GM19023 (cell line): ENCODE data around the gene PARP9.
"Not testable (repeated sequence)": the region's sequence is repeated elsewhere in the genome, so short reads cannot be mapped to it uniquely, and the experiment has no call there.

Source experiments
- ATAC-seq: cut with Tn5 transposase; IDR thresholded peaks from one replicate; pipeline ENCODE4 v1.9.1; 2021; ENCODE audit warnings: mild to moderate bottlenecking, moderate library complexity; ENCODE audit not compliant: unreplicated experiment

The PARP9 gene

GRCh38 chr3:122576174-122576940 lies 12.3 kb upstream of the PARP9 start:
- ATAC-seq = peak; percentile 88

- no peak for ATAC-seq
Observed at GRCh38 chr3:122572940-122573412, 8.9 kb upstream of the PARP9 start.

GRCh38 chr3:122568755-122569154 lies 4.7 kb upstream of the PARP9 start:
- ATAC-seq = no peak

DNA sequence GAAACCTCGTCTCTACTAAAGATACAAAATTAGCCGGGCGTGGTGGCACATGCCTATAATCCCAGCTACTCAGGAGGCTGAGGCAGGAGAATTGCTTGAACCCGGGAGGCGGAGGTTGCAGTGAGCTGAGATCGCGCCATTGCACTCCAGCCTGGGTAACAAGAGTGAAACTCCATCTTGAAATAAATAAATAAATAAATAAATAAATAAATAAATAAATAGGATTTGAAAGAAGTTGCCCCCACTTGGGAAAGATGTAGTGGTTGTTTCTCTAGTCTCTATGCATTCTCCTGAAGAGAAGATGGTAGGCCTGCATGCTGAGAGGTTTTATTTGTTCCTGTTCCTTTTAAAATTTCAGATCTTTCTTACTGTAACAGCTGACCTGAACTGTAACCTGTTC lies 4.0 kb upstream of the PARP9 start:
- not testable (repeated sequence) for ATAC-seq

GRCh38 chr3:122563717-122564025 lies 429 bp downstream of the PARP9 start:
- no peak for ATAC-seq

DNA sequence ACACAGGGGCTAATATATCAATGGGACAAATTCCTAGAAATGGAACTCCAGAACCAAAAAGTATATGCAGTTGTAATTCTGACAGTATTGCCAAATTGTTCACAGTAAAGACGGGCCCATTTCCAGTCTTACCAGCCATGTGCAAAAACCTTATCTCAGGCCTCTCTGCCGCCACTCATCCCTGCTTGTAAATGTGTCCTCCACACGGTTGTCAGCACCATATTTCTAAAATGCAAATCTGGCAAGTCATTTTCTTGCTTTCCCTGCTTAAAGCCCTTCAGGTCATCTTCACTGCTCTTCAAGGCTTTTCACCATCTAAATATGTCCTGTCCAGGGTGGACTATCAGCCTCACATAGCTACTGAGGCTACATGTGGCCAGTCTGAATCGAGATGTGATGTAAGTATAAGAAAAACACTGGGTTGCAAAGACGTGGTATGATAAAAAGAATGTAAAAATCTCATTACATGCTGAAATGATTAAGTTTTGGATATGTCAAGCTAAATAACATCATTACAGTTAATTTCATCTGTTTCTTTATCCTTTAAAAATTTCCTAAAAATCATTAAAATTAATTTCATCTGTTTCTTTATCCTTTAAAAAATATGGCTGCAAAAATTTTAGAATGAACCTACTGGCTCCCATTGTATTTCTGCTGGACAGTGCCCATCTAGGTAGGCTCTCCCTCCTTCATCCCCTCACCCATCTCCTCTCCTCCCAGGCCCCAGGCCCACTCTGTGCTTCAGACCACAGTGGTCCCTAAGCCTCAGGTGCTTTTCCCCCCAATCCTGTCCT lies 980 bp downstream of the PARP9 start:
- no peak for ATAC-seq

DNA sequence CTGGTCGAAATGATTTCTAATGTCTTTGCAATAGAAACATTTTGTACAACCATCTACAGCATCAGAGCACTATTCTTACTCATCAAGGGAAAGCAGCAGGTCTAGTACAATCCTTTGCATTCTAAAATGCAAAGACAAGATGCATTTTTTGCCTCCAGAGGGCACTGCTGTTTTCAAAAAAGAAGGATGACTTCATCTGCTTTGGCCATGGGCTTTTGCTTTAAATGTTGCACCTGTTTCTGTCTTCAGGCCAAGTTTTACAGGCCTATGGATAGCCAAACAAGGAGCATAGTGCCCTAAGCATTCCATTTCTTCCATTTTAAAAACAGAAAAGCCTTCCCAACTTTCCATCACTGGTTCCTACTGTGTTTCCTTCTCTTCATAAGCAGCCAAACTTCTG lies 3.4 kb downstream of the PARP9 start:
- ATAC-seq = no peak

- ATAC-seq = no peak
Observed at GRCh38 chr3:122559906-122560305, 4.2 kb downstream of the PARP9 start.

DNA sequence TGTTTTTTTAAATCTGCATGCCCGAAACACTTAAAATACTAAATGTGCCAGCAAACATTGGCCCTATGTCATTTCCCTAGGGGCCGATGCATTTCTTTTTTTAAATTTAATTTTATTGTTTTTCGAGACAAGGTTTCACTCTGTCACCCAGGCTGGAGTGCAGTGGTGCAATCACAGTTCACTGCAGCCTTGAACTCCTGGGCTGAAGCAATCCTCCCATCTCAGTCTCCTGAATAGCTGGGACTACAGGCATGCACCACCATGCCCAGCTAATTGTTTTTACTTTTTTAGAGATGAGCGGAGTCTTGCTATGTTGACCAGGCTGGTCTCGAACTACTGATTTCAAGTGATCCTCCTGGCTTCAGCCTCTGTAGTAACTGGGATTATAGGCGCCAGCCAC lies 5.5 kb downstream of the PARP9 start:
- no peak for ATAC-seq

DNA sequence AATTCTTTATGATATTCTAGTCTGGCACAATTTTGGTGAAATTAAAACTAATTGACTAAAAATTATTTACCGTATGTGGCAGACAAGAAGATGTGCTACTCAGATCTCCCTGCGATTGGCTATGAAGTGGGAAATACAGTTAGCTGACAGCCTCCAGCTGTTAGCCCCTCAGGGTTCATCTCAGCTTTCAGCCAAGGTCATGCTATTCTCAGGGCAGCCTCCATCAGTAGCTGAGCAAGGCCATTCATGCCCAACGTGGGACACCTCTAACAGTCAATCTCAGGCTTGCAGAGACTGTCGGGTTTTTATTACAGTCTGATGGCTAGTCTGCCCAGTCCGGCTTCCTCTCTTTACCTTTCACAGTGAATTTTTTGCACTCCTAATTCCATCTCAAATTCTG lies 6.7 kb downstream of the PARP9 start:
- no peak for ATAC-seq

DNA sequence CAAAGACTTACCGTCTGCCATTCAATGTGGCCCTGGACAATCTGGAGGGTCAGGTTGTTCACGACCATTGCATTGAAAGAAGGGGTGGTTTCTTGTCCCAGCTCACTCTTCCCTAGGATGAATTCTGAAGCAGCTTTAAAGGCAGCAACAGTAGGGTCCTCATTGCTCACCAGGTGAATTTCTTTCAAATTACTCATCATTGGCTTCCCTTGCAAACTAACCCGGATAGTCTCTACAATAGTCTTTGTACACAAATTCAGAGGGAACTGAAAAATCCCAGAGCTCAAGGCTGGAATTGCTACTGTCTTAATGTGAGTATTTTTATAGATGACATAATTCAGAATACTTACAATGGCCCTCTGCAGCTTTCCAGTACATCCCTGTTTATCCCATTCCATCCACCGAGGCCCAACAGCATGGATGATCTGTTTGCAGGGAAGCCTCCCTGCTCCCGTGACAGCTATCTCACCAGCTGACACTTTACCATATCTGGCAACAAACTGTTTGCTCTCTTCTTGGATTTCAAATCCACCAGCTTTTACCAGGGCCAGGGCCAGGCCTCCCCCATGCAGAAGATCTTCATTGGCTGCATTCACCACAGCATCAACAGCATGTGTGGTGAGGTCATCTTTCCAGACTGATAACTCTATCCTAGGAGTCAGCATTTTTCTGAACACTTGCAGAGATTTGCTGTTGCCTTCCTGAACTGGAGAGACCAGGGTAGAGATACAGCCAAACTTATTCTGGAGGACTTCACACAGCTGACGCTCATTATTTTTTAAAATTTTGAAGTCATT lies 8.6 kb downstream of the PARP9 start:
- no peak for ATAC-seq

GRCh38 chr3:122553171-122553570 lies 10.9 kb downstream of the PARP9 start:
- ATAC-seq = no peak

DNA sequence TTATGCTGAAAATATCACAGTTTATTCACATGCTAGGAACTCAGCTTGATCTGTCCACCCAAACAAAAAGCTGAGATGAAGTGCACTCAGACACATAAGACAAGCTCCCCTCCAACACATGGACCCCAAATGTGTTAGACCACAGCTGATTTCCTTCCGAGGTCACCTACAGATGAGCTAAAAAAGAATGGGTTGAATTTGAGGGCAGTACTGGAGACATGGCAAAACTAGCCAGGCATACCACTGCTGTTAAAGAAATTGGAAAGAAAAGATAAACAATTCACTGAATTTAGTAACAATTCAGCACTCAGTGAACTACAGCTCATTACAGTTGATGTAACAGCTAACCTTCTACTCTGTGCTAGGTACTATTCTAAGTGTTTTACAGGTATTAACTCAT lies 15.5 kb downstream of the PARP9 start:
- ATAC-seq = no peak

DNA sequence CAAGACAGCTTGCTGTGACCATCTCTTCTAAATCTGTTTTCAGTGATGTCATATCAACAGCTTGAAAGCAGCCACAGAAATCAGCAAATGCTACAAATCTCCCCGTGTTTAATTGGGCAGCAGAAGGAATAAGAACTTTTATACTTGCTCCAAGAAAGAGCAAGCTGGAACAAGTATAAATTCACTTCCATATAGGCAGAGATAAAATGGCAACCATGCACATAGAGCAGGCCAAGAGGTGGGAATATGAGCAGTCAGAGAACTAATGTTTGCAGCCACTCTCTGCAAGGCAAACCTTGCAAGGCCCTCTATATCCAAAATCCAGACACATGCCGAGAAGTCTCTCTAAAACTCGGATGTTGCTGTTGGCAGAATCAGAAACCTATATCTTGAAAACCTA lies 16.0 kb downstream of the PARP9 start:
- no peak for ATAC-seq

GRCh38 chr3:122546151-122546550 lies 17.9 kb downstream of the PARP9 start:
- ATAC-seq = no peak

GRCh38 chr3:122538956-122539490 lies 25.1 kb downstream of the PARP9 start:
- no peak for ATAC-seq

GRCh38 chr3:122536632-122537001 lies 27.5 kb downstream of the PARP9 start:
- no peak for ATAC-seq

GRCh38 chr3:122535964-122536631 lies 28.0 kb downstream of the PARP9 start:
- no peak for ATAC-seq

GRCh38 chr3:122533931-122534334 lies 30.2 kb downstream of the PARP9 start:
- peak; percentile 100 for ATAC-seq

DNA sequence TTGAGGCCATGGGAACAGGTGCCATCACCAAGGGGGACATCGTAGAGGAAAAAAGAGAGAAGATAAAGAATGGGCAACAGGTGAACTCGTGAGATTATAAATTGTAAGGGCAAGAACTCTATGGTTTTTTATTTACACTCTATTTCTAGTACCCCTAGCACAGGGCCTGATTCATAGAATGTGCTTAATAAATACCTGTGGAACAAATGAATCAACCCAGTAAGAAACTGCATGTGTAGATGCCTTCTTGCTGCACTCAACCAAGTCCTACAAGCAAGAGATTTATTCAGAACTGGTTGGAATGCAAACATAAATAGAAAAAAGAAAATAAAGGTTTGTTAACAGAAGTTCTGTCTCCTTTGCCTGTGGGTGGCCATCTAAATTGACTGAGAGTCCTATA lies 30.6 kb downstream of the PARP9 start:
- ATAC-seq = no peak

GRCh38 chr3:122530164-122530563 lies 33.9 kb downstream of the PARP9 start:
- ATAC-seq = no peak
